ENCODE data around the gene PAK6. TPM values are rescaled to one million over a fixed set of nuclear protein-coding genes. Genes with fewer than 3 reads are reported as not detected.

PAK6 gene
- total and polyA plus RNA-seq, 2 experiments from 2014 or later: 2.4 to 20.0 TPM

DNA sequence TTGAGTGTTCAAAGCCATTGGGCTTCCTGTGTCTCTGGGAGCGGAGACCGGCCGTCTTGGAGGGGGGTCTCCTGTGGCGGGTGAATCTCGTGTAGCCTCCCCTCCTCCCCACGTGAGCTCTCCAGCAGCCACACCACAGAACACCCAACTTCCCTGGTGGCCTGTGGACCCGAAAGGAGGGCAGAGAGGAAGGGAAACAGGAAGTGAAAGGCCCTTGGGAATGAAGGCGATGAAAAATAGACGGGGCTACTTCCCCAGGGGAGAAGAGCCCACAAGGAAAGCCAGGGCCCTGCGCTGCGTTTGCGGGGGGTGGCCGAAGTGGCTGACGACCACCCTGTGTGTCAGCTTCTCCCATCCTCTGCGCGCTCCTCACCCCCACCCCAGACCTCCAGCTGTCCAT, 38.6 kb downstream of the PAK6 start:
- H3K27ac ChIP-seq (ENCODE audit: low read depth): no peak overlapping the region
- Mint-ChIP-seq H3K4me3 (no peak overlapping the region), H3K4me1 (peaks cover 48% of the 10 kb centered on the region), H3K27me3 (ENCODE audit: insufficient read depth, low read depth, poor library complexity) (peaks cover 46% of the 10 kb centered on the region), H3K27ac (no peak overlapping the region), H3K9me3 (no peaks in the 10 kb centered on the region), H3K36me3 (ENCODE audit: low read depth) (no peaks in the 10 kb centered on the region; the same call in 2 of the 3 replicates)
- no peaks in the 10 kb centered on the region for H3K36me3 ChIP-seq (ENCODE audit: insufficient read depth)
- H3F3A ChIP-seq (replicated peaks; ENCODE audit: low read depth): peaks cover 16% of the 10 kb centered on the region
- no peak for DNase-seq (ENCODE audit: low spot score)
- peaks cover 28% of the 10 kb centered on the region for H3K4me1 ChIP-seq (ENCODE audit: insufficient read depth)
- H2AFZ ChIP-seq: no peak overlapping the region
- peaks cover 43% of the 10 kb centered on the region for H3K27me3 ChIP-seq (ENCODE audit: insufficient read depth)
- ATAC-seq: no peak
- H3K79me2 ChIP-seq (replicated peaks; ENCODE audit: insufficient read depth): no peaks in the 10 kb centered on the region
- H3K4me2 ChIP-seq: 0 out of 2 replicates have a peak overlapping the region, but pooled peaks have one; percentile 32
- no peaks in the 10 kb centered on the region for H3K9me2 ChIP-seq (ENCODE audit: insufficient read depth)
- no peaks in the 10 kb centered on the region for H4K20me1 ChIP-seq (replicated peaks; ENCODE audit: insufficient read depth)
- no peak for TF ChIP-seq ZNF114 (CRISPR knock-in tag; IDR thresholded peaks at IDR 0.05)
- TF ChIP-seq JUNB (IDR thresholded peaks at IDR 0.05; ENCODE audit: unreplicated experiment): no peak
- TF ChIP-seq, protein P1, sequence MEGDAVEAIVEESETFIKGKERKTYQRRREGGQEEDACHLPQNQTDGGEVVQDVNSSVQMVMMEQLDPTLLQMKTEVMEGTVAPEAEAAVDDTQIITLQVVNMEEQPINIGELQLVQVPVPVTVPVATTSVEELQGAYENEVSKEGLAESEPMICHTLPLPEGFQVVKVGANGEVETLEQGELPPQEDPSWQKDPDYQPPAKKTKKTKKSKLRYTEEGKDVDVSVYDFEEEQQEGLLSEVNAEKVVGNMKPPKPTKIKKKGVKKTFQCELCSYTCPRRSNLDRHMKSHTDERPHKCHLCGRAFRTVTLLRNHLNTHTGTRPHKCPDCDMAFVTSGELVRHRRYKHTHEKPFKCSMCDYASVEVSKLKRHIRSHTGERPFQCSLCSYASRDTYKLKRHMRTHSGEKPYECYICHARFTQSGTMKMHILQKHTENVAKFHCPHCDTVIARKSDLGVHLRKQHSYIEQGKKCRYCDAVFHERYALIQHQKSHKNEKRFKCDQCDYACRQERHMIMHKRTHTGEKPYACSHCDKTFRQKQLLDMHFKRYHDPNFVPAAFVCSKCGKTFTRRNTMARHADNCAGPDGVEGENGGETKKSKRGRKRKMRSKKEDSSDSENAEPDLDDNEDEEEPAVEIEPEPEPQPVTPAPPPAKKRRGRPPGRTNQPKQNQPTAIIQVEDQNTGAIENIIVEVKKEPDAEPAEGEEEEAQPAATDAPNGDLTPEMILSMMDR (conservative IDR thresholded peaks at IDR 0.05; ENCODE audit: low read depth in 2 of 2): no peak
- no peak for TF ChIP-seq STAT1 (IDR thresholded peaks at IDR 0.05; ENCODE audit: unreplicated experiment)
- TF ChIP-seq, protein P2, sequence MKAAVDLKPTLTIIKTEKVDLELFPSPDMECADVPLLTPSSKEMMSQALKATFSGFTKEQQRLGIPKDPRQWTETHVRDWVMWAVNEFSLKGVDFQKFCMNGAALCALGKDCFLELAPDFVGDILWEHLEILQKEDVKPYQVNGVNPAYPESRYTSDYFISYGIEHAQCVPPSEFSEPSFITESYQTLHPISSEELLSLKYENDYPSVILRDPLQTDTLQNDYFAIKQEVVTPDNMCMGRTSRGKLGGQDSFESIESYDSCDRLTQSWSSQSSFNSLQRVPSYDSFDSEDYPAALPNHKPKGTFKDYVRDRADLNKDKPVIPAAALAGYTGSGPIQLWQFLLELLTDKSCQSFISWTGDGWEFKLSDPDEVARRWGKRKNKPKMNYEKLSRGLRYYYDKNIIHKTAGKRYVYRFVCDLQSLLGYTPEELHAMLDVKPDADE (IDR thresholded peaks at IDR 0.05): no peak
- TF ChIP-seq NANOG (IDR thresholded peaks at IDR 0.05; ENCODE audit: borderline replicate concordance): no peak
- no peak for TF ChIP-seq EZH2phosphoT487 (IDR thresholded peaks at IDR 0.05; ENCODE audit: unreplicated experiment)
- no peak for TF ChIP-seq CREB1 (CRISPR knock-in tag; IDR thresholded peaks at IDR 0.05; ENCODE audit: low read depth)
- TF ChIP-seq, protein P3, sequence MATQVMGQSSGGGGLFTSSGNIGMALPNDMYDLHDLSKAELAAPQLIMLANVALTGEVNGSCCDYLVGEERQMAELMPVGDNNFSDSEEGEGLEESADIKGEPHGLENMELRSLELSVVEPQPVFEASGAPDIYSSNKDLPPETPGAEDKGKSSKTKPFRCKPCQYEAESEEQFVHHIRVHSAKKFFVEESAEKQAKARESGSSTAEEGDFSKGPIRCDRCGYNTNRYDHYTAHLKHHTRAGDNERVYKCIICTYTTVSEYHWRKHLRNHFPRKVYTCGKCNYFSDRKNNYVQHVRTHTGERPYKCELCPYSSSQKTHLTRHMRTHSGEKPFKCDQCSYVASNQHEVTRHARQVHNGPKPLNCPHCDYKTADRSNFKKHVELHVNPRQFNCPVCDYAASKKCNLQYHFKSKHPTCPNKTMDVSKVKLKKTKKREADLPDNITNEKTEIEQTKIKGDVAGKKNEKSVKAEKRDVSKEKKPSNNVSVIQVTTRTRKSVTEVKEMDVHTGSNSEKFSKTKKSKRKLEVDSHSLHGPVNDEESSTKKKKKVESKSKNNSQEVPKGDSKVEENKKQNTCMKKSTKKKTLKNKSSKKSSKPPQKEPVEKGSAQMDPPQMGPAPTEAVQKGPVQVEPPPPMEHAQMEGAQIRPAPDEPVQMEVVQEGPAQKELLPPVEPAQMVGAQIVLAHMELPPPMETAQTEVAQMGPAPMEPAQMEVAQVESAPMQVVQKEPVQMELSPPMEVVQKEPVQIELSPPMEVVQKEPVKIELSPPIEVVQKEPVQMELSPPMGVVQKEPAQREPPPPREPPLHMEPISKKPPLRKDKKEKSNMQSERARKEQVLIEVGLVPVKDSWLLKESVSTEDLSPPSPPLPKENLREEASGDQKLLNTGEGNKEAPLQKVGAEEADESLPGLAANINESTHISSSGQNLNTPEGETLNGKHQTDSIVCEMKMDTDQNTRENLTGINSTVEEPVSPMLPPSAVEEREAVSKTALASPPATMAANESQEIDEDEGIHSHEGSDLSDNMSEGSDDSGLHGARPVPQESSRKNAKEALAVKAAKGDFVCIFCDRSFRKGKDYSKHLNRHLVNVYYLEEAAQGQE (IDR thresholded peaks at IDR 0.05; ENCODE audit: unreplicated experiment): no peak
- TF ChIP-seq, protein P4, sequence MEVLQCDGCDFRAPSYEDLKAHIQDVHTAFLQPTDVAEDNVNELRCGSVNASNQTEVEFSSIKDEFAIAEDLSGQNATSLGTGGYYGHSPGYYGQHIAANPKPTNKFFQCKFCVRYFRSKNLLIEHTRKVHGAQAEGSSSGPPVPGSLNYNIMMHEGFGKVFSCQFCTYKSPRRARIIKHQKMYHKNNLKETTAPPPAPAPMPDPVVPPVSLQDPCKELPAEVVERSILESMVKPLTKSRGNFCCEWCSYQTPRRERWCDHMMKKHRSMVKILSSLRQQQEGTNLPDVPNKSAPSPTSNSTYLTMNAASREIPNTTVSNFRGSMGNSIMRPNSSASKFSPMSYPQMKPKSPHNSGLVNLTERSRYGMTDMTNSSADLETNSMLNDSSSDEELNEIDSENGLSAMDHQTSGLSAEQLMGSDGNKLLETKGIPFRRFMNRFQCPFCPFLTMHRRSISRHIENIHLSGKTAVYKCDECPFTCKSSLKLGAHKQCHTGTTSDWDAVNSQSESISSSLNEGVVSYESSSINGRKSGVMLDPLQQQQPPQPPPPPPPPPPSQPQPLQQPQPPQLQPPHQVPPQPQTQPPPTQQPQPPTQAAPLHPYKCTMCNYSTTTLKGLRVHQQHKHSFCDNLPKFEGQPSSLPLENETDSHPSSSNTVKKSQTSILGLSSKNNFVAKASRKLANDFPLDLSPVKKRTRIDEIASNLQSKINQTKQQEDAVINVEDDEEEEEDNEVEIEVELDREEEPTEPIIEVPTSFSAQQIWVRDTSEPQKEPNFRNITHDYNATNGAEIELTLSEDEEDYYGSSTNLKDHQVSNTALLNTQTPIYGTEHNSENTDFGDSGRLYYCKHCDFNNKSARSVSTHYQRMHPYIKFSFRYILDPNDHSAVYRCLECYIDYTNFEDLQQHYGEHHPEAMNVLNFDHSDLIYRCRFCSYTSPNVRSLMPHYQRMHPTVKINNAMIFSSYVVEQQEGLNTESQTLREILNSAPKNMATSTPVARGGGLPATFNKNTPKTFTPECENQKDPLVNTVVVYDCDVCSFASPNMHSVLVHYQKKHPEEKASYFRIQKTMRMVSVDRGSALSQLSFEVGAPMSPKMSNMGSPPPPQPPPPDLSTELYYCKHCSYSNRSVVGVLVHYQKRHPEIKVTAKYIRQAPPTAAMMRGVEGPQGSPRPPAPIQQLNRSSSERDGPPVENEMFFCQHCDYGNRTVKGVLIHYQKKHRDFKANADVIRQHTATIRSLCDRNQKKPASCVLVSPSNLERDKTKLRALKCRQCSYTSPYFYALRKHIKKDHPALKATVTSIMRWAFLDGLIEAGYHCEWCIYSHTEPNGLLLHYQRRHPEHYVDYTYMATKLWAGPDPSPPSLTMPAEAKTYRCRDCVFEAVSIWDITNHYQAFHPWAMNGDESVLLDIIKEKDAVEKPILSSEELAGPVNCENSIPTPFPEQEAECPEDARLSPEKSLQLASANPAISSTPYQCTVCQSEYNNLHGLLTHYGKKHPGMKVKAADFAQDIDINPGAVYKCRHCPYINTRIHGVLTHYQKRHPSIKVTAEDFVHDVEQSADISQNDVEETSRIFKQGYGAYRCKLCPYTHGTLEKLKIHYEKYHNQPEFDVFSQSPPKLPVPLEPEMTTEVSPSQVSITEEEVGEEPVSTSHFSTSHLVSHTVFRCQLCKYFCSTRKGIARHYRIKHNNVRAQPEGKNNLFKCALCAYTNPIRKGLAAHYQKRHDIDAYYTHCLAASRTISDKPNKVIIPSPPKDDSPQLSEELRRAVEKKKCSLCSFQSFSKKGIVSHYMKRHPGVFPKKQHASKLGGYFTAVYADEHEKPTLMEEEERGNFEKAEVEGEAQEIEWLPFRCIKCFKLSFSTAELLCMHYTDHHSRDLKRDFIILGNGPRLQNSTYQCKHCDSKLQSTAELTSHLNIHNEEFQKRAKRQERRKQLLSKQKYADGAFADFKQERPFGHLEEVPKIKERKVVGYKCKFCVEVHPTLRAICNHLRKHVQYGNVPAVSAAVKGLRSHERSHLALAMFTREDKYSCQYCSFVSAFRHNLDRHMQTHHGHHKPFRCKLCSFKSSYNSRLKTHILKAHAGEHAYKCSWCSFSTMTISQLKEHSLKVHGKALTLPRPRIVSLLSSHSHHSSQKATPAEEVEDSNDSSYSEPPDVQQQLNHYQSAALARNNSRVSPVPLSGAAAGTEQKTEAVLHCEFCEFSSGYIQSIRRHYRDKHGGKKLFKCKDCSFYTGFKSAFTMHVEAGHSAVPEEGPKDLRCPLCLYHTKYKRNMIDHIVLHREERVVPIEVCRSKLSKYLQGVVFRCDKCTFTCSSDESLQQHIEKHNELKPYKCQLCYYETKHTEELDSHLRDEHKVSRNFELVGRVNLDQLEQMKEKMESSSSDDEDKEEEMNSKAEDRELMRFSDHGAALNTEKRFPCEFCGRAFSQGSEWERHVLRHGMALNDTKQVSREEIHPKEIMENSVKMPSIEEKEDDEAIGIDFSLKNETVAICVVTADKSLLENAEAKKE (CRISPR knock-in tag; IDR thresholded peaks at IDR 0.05): no peak
- no peak for TF ChIP-seq POLR2AphosphoS5 (IDR thresholded peaks at IDR 0.05; ENCODE audit: low read depth)
- no peak for TF ChIP-seq ZNF331 (CRISPR knock-in tag; IDR thresholded peaks at IDR 0.05; ENCODE audit: low read depth)
- TF ChIP-seq EZH2 (IDR thresholded peaks at IDR 0.05; ENCODE audit: low read depth, unreplicated experiment): no peak
- no peak overlapping the region for H3K4me3 ChIP-seq

All from GM23338 (cell line).